HG02981 (cell line): ENCODE results near the gene LSM7.
"Not testable (repeated sequence)": the region's sequence is repeated elsewhere in the genome, so short reads cannot be mapped to it uniquely, and the experiment has no call there.

ENCODE experiments used
- ATAC-seq: cut with Tn5 transposase; IDR thresholded peaks from one replicate; pipeline ENCODE4 v1.9.1; 2021; ENCODE audit warnings: mild to moderate bottlenecking, moderate library complexity; ENCODE audit not compliant: unreplicated experiment

Gene LSM7

DNA sequence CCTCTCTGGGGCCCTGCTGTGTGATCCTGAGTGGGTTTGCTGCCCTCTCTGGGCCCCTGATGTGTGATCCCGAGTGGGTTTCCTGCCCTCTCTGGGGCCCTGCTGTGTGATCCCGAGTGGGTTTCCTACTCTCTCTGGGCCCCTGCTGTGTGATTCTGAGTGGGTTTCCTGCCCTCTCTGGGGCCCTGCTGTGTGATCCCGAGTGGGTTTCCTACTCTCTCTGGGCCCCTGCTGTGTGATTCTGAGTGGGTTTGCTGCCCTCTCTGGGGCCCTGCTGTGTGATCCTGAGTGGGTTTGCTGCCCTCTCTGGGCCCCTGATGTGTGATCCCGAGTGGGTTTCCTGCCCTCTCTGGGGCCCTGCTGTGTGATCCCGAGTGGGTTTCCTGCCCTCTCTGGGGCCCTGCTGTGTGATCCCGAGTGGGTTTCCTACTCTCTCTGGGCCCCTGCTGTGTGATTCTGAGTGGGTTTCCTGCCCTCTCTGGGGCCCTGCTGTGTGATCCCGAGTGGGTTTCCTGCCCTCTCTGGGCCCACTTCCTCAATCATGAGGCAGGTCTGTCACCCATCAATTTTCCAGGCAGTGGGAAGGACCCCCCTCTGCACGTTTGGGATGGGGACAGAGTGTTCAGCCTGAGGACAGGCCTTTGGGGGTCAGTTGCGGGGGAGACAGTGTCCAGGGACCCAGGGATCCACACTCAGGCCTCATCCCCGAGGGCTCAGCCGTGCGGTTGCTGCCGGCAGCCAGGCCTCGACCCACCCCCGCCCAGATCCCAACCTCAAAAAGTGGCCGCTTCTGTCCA is 46.9 kb downstream of the LSM7 start:
- not testable (repeated sequence) for ATAC-seq

DNA sequence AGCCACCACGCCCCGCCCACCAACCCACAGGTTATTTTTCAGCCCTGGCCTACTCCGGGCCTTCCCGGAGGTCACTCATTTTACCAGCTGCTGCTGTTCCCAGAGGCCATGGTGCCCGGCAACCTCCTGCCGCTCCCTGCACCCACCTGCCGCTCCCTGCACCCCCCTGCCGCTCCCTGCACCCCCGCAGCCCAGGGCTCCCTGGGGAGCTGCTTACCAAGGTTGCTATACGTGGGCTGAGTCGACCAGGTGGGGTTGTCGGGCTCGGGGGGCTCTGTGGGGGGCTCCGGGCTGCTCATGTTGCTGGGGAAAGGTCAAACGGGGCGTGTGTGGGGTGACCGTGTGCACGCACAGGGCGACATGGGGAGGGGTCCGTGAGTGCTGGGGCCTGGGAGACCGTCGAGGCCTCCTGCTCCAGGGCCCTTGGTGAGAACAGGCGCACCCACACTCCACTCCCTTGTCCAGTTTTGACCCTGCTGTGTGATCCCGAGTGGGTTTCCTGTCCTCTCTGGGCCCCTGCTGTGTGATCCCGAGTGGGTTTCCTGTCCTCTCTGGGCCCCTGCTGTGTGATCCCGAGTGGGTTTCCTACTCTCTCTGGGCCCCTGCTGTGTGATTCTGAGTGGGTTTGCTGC is 47.6 kb downstream of the LSM7 start:
- no peak for ATAC-seq

DNA sequence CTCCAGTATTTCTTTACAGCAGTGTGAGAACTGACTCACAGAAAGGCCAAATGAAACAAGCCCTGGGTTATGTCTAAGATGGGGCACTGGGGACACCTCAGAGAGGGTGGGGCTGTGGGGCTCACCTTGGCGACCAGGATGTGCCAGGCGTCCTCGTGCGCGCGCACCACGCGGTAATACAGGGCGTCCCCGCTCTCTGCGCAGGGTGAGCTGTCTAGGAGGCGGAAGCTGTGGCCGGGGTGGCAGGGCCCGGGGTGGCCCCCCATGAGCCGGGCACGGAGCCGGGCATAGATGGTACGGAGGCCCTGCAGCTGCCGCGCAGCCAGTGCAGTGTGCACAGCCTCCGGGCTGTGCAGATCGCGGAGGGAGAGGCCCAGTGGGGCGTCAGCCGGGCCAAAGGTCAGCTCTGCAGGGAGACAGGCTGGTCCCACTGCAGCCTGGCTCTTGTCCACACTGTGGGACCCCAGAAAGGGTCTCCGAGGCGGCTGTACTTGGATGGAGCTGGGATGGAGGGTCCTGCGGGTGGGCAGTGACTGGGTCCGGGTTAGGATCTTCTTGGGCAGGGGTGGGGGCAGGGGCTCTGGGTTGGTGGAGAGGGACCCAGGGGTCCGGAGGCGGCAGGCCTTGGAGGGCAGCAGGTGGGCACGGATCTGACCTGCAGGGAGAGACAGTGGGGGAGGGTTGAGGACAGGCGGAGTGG is 49.8 kb downstream of the LSM7 start:
- ATAC-seq = no peak

DNA sequence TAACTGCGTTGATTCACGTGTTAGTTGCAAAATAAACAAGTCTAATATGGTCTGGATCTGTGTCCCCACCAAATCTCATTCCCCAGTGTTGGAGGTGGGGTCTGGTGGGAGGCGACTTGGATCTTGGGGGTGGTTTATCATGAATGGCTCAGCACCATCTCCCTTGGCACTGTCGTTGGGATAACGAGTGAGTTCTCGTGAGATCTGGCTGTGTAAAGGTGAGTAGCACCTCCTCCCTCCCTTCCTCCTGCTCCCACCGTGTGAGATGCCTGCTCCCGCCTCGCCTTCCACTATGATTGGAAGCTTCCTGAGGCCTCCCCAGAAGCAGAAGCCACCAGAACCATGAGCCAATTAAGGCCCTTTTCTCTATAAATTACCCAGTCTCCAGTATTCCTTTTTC is 51.2 kb downstream of the LSM7 start:
- ATAC-seq = no peak

DNA sequence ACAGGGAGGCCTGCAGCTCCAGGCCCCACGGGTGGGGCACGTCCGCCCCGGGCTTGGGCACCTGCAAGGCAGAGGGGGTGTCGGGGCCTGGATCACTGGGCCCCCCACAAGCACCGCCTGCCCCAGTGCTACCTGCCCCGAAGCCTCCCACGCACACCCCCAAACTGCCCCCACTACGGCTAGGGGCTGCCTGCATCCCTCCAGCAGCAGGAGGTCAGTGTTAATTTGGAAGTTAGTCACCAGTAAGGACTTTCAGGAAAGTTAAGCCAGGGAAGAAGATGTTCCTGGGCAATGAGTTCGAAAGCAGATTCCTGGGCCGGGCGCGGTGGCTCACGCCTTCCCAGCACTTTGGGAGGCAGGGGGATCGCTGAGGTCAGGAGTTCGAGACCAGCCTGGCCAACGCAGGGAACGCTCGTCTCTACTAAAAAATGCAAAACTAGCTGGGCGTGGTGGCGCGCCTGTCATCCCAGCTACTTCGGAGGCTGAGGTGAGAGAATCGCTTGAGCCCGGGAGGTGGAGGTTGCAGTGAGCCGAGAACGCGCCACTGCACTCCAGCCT is 51.9 kb downstream of the LSM7 start:
- no peak for ATAC-seq

DNA sequence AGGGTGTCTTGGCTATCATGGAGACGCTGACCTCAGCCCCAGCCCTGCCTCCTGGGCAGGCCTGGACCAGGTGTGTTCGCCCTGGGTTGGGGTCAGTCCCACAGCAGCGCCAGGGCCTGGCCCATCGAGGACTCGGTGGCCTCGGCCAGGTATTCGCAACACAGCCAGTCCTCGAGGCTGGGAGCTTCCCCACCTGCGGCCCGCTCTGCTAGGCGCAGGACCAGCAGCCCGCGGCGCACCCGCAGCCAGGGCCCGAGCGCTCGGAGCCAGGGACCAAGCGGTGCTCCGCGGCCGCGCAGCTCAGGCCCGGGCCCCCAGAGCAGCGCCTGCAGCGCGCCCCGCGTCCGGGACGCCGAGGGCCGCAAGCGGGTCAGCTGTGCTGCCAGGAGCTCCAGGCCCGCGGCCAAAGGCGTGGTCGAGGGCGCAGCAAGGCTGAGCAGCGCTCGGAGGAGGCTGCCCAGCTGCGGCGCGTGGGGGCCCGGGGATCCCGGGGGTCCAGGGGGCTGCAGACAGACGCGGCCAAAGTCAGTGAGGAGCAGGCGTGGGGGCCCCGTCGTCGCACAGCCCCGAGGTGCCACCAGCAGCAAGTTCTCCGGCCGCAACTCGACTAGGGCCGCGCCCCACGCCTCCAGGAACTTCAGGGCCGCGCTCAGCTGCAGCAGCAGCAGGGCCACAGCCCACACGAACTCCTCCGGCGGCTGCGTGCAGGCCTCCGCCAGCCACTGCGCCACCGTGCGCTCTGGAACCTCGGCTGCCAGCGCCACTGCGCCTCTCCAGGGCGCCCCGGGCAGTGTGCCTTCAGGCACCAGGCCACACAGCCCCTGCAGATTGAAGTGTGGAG is 52.6 kb downstream of the LSM7 start:
- no peak for ATAC-seq

DNA sequence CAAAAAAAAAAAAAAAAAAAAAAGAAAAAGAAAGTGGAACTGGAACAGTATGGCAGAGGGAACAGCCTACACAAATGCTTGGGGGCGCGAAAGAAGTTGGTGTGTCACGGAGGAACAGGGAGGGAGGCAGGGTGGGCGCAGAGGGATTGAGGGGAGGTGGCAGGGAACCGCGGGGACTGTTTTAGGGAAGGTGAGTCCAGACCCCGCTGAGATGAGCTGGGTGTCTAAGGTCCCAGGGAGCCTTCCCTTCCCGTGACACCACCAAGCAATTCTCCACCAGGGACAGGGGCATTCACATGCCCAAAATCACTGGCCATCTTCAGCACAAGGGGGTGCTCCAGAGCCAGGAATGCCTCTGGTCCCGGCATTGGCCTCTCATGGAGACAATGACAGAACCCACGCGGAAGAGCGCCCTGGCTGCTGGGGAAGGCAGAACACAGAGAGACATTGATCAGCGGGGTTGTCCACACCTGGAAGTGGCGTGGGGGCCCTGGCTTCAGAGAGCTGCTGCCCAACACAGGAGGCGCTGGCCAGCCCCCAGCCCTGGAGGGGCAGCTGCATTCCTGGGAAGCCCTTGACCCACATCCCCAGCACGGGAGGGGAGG is 53.4 kb downstream of the LSM7 start:
- ATAC-seq = no peak

DNA sequence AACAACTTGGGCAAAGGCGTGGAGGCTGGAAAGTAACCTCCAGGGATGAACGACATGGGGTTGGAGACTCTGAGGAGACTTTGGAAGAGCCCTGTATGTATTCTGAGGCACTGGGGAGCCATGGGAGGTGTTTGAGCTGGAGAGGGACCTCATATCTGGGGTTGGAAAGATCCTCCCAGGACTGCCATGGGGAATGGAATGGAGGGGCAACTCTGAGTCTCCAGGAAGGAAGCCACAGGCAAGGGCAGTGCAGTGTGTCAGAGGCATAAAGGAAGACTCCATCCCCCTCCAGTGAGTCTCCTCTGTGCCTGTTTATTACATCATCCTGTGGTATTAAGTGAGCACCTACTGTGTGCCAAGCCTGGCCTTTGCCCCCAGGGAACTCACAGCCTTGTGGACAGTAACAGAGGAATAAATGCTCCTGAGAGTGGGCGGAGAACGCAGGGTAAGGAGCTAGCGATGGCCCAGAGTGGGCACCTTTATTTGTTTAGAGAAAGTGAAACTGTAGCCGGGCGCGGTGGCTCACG is 54.1 kb downstream of the LSM7 start:
- no peak for ATAC-seq

DNA sequence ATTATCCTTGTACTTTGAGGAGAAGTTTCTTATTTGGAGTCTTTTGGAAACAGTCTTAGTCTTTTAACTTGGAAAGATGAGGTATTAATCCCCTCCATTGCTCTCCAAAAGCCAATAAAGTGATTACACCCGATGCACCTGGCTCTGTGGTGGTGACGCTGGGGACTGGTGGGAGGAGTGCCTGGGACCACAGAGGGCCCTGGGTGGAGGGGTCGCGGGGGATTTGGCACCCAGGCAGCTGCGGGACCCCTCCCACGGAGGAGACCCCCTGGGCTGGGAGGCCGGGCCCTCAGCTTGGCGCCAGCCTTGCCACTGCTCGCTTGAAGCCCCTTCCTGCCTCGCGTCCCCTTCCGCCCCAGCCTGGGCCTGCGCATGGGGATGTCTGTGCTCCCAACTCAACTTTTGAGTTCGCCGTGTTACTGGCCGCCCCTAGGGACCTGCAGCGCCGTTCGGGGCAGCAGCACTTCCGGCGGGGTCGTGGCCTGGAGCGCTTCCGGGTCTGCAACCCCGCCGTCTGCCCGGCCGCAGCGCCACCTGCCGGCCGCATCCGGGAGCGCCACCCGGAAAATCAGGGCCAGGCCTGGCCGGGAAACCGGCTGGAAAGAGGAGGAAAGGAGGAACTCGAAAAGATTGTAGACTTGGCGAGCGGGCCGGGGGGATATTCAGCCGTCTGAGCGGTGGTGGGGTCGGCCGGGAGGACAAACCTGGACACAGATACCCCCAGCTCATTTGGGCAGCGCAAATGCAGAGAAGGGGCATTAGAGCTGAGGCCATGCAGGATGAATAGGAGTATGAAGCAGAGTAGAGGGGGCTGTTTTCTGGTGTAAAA is 54.8 kb downstream of the LSM7 start:
- peak; percentile 30 for ATAC-seq
